SJCRH30 (cell line): ENCODE measurements around the gene FAM184B. TPM values are rescaled to one million over a fixed set of nuclear protein-coding genes. Genes with fewer than 3 reads are reported as not detected.
"Not testable (repeated sequence)": the region's sequence is repeated elsewhere in the genome, so short reads cannot be mapped to it uniquely, and the experiment has no call there.

ENCODE experiments used
- DNase-seq, 2 experiments: peaks; one replicate each; pipeline ENCODE4 v3.0.0-alpha.2; 2015 to 2020
- H3K27ac ChIP-seq: fragments of 250-450 bp; sonication (Bioruptor Pico); 2 replicates; pipeline ENCODE4 v1.5.1; 2020; ENCODE audit warnings: mild to moderate bottlenecking, moderate library complexity
- H3K27me3 ChIP-seq: fragments of 250-450 bp; sonication (Bioruptor Pico); 2 replicates; pipeline ENCODE4 v1.5.1; 2020; ENCODE audit warnings: mild to moderate bottlenecking, moderate library complexity
- H3K36me3 ChIP-seq: fragments of 250-450 bp; sonication (Bioruptor Pico); 2 replicates; pipeline ENCODE4 v1.5.1; 2020; ENCODE audit warnings: mild to moderate bottlenecking, moderate library complexity
- H3K4me1 ChIP-seq: fragments of 250-450 bp; sonication (Bioruptor Pico); 2 replicates; pipeline ENCODE4 v1.5.1; 2020; ENCODE audit warnings: mild to moderate bottlenecking, moderate library complexity
- H3K4me3 ChIP-seq: fragments of 250-450 bp; sonication (Bioruptor Pico); 2 replicates; pipeline ENCODE4 v1.5.1; 2020; ENCODE audit warnings: mild to moderate bottlenecking, moderate library complexity
- H3K9me3 ChIP-seq: fragments of 250-450 bp; sonication (Bioruptor Pico); replicated peaks from 2 replicates; pipeline ENCODE4 v1.5.1; 2020; ENCODE audit warnings: mild to moderate bottlenecking, moderate library complexity
- total RNA-seq: library from RNA; depleted of rRNA; stranded (reverse); fragments of >200 nt; shearing (Covaris generic); gene quantifications from 2 replicates; pipeline ENCODE4 v1.2.3, GENCODE V29; 2014

FAM184B gene
- total RNA-seq, 1 experiment from 2014 or later = 0.02 TPM

- no peak overlapping the region for H3K27ac ChIP-seq
- DNase-seq = no peak
- H3K4me3 ChIP-seq = no peak overlapping the region
- no peaks in the 10 kb centered on the region for H3K36me3 ChIP-seq
- H3K4me1 ChIP-seq = no peaks in the 10 kb centered on the region
- H3K27me3 ChIP-seq = no peaks in the 10 kb centered on the region; the same call in 1 of the 2 replicates
- H3K9me3 ChIP-seq = no peaks in the 10 kb centered on the region
Measured at GRCh38 chr4:17695341-17695740, 86.1 kb downstream of the FAM184B start.

- no peak for DNase-seq
- H3K9me3 ChIP-seq = no peaks in the 10 kb centered on the region
- H3K27ac ChIP-seq = no peak overlapping the region
- no peaks in the 10 kb centered on the region for H3K4me1 ChIP-seq
- H3K27me3 ChIP-seq = no peaks in the 10 kb centered on the region; the same call in 1 of the 2 replicates
- H3K4me3 ChIP-seq = no peak overlapping the region
- H3K36me3 ChIP-seq = no peaks in the 10 kb centered on the region
Measured at GRCh38 chr4:17694552-17694951, 86.9 kb downstream of the FAM184B start.

GRCh38 chr4:17690898-17691297, 90.5 kb downstream of the FAM184B start:
- Histone ChIP-seq H3K4me1 (peaks cover 12% of the 10 kb centered on the region), H3K4me3 (no peak overlapping the region), H3K36me3 (no peaks in the 10 kb centered on the region), H3K9me3 (no peaks in the 10 kb centered on the region), H3K27ac (no peak overlapping the region), H3K27me3 (no peaks in the 10 kb centered on the region; the same call in 1 of the 2 replicates)
- DNase-seq = no peak

GRCh38 chr4:17690135-17690534, 91.3 kb downstream of the FAM184B start:
- no peaks in the 10 kb centered on the region for H3K36me3 ChIP-seq
- H3K27ac ChIP-seq = no peak overlapping the region
- no peaks in the 10 kb centered on the region for H3K27me3 ChIP-seq
- peaks cover 12% of the 10 kb centered on the region for H3K4me1 ChIP-seq
- no peak for DNase-seq
- H3K4me3 ChIP-seq = no peak overlapping the region
- no peaks in the 10 kb centered on the region for H3K9me3 ChIP-seq

- peaks cover 12% of the 10 kb centered on the region for H3K4me1 ChIP-seq
- H3K27ac ChIP-seq = peak overlapping the region; percentile 88
- H3K9me3 ChIP-seq = no peaks in the 10 kb centered on the region
- no peaks in the 10 kb centered on the region for H3K27me3 ChIP-seq
- H3K4me3 ChIP-seq = peak overlapping the region; percentile 54
- DNase-seq = peak; percentile 43 to 69
- no peaks in the 10 kb centered on the region for H3K36me3 ChIP-seq
Measured at GRCh38 chr4:17688011-17688441, 93.4 kb downstream of the FAM184B start.

- H3K36me3 ChIP-seq = no peaks in the 10 kb centered on the region
- peak; percentile 69 to 89 for DNase-seq
Measured at GRCh38 chr4:17687237-17687857, 94.1 kb downstream of the FAM184B start.

GRCh38 chr4:17684648-17685047, 96.8 kb downstream of the FAM184B start:
- not testable (repeated sequence) for DNase-seq, H3K9me3 ChIP-seq, H3K4me3 ChIP-seq, H3K27ac ChIP-seq, H3K36me3 ChIP-seq, H3K27me3 ChIP-seq
- H3K4me1 ChIP-seq = peaks cover 12% of the 10 kb centered on the region

More at GRCh38 chr4:17687237-17687857, 94.1 kb downstream of the FAM184B start:
- Histone ChIP-seq H3K4me3 (peak overlapping the region; percentile 54), H3K4me1 (peaks cover 12% of the 10 kb centered on the region), H3K9me3 (no peaks in the 10 kb centered on the region), H3K27me3 (no peaks in the 10 kb centered on the region), H3K27ac (peak overlapping the region; percentile 88)

GRCh38 chr4:17682222-17682566, 99.2 kb downstream of the FAM184B start:
- DNase-seq = no peak
- Histone ChIP-seq H3K4me3 (no peak overlapping the region), H3K4me1 (peaks cover 10% of the 10 kb centered on the region), H3K27ac (no peak overlapping the region), H3K27me3 (no peaks in the 10 kb centered on the region), H3K9me3 (no peaks in the 10 kb centered on the region), H3K36me3 (no peaks in the 10 kb centered on the region)

GRCh38 chr4:17681281-17682221, 99.9 kb downstream of the FAM184B start:
- Histone ChIP-seq H3K4me1 (peaks cover 6% of the 10 kb centered on the region), H3K36me3 (no peaks in the 10 kb centered on the region), H3K27me3 (no peaks in the 10 kb centered on the region), H3K9me3 (no peaks in the 10 kb centered on the region), H3K27ac (no peak overlapping the region), H3K4me3 (no peak overlapping the region)
- no peak for DNase-seq

GRCh38 chr4:17680559-17681280, 100.7 kb downstream of the FAM184B start:
- H3K9me3 ChIP-seq = no peaks in the 10 kb centered on the region
- no peaks in the 10 kb centered on the region for H3K36me3 ChIP-seq
- DNase-seq = no peak
- H3K4me1 ChIP-seq = no peaks in the 10 kb centered on the region
- H3K4me3 ChIP-seq = no peak overlapping the region
- no peak overlapping the region for H3K27ac ChIP-seq
- H3K27me3 ChIP-seq = no peaks in the 10 kb centered on the region

- DNase-seq = no peak
- Histone ChIP-seq H3K27ac (no peak overlapping the region), H3K27me3 (no peaks in the 10 kb centered on the region), H3K4me1 (no peaks in the 10 kb centered on the region), H3K36me3 (no peaks in the 10 kb centered on the region), H3K9me3 (no peaks in the 10 kb centered on the region), H3K4me3 (no peak overlapping the region)
Measured at GRCh38 chr4:17670423-17670822, 111.0 kb downstream of the FAM184B start.

GRCh38 chr4:17667653-17668201, 113.7 kb downstream of the FAM184B start:
- H3K27me3 ChIP-seq = no peaks in the 10 kb centered on the region
- no peaks in the 10 kb centered on the region for H3K4me1 ChIP-seq
- H3K4me3 ChIP-seq = no peak overlapping the region
- DNase-seq = no peak
- no peak overlapping the region for H3K27ac ChIP-seq
- no peaks in the 10 kb centered on the region for H3K36me3 ChIP-seq
- no peaks in the 10 kb centered on the region for H3K9me3 ChIP-seq

- Histone ChIP-seq H3K4me1 (no peaks in the 10 kb centered on the region), H3K4me3 (no peak overlapping the region), H3K27me3 (no peaks in the 10 kb centered on the region), H3K36me3 (no peaks in the 10 kb centered on the region), H3K9me3 (no peaks in the 10 kb centered on the region), H3K27ac (no peak overlapping the region)
- no peak for DNase-seq
Measured at GRCh38 chr4:17667253-17667652, 114.2 kb downstream of the FAM184B start.

GRCh38 chr4:17665852-17666251, 115.6 kb downstream of the FAM184B start:
- Histone ChIP-seq H3K4me3 (no peak overlapping the region), H3K4me1 (no peaks in the 10 kb centered on the region), H3K9me3 (no peaks in the 10 kb centered on the region), H3K36me3 (no peaks in the 10 kb centered on the region), H3K27ac (no peak overlapping the region), H3K27me3 (no peaks in the 10 kb centered on the region)
- DNase-seq = no peak

- no peaks in the 10 kb centered on the region for H3K9me3 ChIP-seq
- no peaks in the 10 kb centered on the region for H3K36me3 ChIP-seq
- no peaks in the 10 kb centered on the region for H3K27me3 ChIP-seq
- DNase-seq = no peak
- H3K27ac ChIP-seq = no peak overlapping the region
- no peaks in the 10 kb centered on the region for H3K4me1 ChIP-seq
- H3K4me3 ChIP-seq = no peak overlapping the region
Measured at GRCh38 chr4:17665346-17665745, 116.1 kb downstream of the FAM184B start.
